CD4-positive, alpha-beta T cell treated with Interleukin-6 at 100 ng/mL for 8 hours (primary cell): ENCODE results near the gene FEM1C.

Source experiments
- DNase-seq: peaks from one replicate; pipeline ENCODE4 v3.0.0-alpha.2; 2020; ENCODE audit warnings: mixed read lengths, low spot score

Gene FEM1C

GRCh38 chr5:115557667-115558387 lies 13.3 kb upstream of the FEM1C start:
- no peak for DNase-seq

DNA sequence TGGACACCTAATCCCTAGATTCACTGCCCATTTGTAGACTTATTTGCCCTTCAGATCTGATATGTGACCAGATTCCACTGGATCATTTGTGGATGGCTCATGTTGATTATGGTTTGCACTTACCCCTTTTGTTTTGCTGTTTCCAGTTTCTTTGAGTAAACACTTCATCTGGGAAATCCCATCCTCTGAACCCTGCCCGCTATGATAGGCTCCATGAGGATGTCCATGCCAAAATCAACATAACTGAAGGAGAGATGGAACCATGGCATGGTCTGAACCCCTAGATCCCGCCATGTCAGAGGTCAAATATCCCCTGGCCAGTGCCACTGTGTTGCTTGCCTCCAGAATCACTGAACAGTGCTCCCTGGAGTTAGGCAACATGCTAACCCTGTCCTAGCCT lies 11.7 kb upstream of the FEM1C start:
- DNase-seq = no peak

- no peak for DNase-seq
Observed at GRCh38 chr5:115555084-115555633, 10.6 kb upstream of the FEM1C start.

DNA sequence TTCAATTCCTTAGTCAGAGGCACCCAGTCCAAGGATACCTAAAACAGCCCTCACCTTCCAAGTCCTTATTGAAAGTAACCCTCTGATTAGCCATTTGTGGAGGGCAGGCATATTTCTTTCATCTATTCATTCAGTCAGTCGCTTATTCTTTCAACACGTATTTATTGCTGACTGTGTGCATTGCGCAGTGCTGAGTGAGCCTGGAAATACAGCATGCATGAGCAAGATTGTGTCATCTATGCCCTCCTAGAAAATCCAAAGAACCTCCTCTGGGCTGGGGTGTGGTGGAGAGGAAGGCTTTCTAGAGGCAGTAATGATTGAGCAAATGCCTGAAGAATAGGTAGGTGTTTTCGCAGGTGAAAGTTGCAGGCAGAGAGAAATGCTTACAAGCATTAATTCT lies 8.5 kb upstream of the FEM1C start:
- no peak for DNase-seq

DNA sequence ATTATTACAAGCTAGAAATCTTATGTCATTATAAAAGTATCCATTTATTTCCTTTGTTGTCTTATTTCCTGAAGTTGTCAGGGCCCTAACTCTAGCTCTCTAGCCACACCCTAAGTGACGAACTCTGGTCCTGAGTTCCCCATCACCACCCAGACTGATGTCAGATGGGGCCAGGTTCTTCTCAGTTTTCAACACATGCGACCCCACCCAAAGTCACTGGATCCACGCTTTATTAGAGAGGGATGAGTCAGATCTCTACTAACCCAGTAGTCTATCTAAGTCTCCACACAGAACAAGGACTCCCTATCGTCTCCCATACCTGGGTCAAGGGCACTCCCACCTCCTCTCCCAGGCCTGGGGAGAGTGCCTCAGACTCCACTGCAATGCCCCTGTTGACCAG lies 6.8 kb upstream of the FEM1C start:
- DNase-seq = no peak

DNA sequence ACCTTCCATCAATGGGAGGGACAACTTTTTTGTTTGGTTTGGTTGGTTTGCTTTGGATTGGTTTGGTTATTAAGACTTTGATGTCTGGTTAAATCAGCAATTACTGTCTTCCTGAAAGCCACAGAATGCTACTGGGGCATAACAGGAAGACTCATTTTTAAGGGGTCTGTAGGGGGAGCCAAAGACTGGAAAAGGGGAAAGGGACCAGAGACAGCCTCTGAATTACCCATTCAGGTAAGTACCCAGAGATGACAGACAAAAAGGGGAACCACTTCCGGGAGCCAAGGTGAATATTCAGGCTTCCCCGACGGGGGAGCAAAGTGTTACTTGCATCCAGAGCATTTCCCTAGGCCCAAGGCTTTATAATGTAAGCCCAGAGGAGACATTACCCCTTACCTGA lies 4.6 kb upstream of the FEM1C start:
- DNase-seq = no peak

DNA sequence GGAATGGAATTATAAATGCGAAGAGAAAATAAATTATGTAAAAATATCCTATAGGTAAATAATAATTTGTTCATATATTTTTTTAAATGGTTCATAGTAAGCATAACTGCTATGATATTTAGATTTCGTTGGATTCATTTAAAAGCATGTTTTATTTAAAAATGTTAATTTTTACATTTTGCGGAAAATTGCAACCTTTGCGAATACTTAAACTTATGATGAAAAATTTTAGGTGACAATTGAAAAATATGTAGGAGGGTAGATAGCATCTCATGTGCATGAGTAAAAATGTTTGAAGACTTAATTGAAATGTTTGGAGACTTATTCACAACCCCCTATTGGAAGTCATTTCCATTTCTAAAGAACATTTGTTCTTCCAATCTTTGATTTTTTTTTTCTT lies 4.1 kb upstream of the FEM1C start:
- DNase-seq = no peak

DNA sequence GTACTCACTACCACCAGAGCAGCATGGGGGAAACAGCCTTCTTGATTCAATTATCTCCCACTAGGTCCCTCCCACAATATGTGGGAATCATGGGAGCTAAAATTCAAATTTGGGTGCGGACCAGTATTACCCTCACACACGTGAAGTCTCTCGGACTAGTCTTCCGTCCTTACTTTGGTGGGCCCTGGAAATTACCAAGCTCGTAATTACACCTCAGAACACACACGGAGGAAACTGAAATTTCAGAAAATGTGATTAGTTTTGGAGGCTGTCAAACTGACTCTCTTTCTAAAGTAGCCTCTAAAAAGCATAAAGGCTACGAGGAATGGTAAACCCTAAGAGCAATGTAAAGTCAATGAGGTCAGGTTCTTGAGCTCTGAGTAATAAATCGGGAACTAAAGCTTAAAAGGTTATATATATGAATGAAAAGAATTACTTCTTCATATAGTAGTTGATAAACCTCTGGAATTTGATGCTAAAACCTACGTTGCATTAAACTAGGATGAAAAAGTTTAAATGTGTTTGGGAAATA lies 842 bp upstream of the FEM1C start:
- DNase-seq = no peak

DNA sequence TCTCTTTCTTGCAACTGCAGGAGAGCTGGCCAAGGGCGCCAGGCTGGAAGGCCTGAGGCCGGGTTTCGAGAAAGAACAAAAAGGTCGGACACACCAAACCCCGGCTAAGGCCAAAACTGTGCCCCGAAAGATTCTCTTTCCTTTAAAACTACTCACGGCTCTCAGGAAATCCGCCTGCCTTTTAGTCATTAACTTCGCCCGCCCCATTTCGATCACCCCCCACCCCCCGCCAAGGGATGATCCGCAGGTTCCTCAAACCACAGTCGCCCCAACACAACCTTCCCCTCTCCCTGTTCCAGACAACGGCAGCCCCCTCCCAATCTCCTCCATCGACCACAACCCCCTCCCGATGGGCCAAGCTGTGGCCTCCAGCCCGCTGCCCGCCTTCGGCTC lies 536 bp downstream of the FEM1C start:
- peak; percentile 42 for DNase-seq

- DNase-seq = no peak
Observed at GRCh38 chr5:115543365-115544042, 1.1 kb downstream of the FEM1C start.

DNA sequence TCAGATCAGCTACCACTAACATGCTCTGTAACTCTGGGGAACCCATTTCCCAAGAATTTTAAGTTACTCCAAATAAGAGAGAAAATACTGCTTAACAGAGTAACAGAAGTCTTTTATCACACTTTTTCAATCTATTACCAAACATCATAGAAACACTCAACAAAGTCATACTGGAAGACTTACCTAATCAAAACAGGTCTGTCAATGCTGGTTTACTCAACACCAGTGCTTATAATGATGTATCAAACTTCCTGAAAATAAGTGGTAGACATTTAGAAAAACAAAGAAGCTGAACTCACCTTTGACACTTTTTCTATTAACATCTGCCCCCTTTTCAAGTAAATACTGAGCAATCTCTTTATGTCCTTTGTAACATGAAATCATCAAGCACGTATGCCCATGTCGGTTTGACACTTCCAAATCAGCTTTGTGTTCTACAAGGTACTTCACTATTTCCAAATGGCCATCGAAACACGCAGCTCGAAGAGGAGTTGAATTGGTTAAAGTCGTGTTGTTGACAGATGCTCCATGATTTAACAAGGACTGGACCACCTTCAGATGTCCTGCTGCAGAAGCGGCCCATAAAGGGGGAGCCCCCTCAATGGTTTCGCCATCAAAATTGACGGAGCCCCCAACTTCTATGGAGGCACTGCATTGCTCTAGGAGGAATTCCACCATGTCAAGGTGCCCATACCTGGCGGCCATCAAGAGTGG lies 1.8 kb downstream of the FEM1C start:
- no peak for DNase-seq

DNA sequence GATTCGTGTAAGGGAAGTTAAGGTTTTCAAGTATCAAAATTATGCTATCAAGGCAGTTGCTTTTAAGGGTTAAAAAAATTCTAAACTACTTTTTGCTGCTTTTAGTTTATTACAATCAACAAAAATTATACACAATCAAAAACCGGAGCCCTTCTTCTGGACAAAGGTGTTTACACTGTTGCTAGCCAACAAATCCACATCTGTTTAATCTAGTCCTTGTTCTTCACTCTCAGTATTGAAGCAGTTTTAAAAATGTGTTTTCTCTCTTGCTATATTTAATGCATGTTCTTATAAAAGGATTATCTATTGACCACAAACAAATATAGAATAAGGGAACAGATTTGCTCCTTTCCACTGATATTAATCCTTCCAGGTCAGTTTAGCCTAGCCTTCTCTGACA lies 2.5 kb downstream of the FEM1C start:
- no peak for DNase-seq

DNA sequence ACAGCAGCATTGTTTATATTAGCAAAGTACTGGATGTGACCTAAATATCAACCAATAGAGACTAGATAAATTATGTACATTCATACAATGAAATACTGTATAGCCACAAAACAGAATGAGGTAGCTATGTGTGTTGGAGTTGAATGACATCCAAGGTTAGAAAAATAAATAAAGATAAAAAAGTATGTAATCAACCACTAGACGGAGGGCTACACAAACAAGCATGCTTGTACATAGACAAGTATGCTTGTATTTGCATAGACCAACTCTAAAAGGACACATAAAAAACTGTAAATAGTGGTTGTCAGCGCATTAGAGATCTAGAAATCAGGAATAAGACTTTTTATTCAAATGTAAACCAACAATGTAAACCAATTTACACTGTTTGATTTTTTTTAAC lies 3.0 kb downstream of the FEM1C start:
- no peak for DNase-seq

DNA sequence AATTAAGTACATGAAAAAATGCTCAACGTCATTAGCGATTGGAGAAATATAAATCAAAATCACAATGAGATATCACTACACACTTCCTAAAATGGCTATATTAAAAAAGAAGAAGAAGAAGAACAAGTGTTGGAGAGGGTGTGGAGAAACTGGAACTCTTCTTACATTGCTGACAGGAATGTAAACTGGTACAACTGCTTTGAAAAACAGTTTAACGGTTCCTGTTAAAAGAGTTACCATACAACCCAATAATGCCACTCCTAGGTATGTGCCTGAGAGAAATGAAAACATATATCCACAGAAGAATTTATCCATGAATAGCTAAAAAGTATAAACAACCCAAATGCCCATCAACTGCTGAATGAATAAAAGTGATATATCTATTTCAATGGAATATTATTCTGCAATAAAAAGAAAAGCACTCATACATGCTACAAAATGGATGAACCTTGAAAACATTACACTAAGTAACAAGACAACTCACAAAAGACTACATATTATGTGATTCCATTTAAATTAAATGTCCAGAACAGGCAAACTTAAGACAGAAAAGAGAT lies 9.0 kb downstream of the FEM1C start:
- no peak for DNase-seq

- DNase-seq = no peak
Observed at GRCh38 chr5:115532517-115532916, 12.1 kb downstream of the FEM1C start.

- no peak for DNase-seq
Observed at GRCh38 chr5:115531787-115532367, 12.7 kb downstream of the FEM1C start.

GRCh38 chr5:115531380-115531779 lies 13.2 kb downstream of the FEM1C start:
- no peak for DNase-seq

GRCh38 chr5:115530426-115530825 lies 14.1 kb downstream of the FEM1C start:
- no peak for DNase-seq

DNA sequence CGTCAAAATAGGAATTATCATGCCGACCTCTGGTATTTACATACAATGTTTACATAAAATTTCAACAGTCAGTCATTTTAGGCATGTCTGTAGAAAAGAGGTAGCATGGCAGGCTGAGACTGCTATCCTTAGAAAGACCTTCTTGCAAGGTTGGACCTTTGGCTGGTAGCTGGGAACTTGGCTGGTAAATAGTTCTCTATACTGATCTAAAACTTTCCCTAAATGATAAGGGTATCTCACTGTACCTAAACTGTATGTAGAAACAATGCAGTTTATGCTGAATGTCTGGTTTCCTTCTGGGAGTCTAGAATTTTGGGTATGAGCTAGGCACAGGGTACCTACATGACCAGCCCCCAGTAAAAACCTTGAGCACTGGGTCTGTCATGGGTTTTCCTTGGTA lies 18.0 kb downstream of the FEM1C start:
- DNase-seq = no peak

DNA sequence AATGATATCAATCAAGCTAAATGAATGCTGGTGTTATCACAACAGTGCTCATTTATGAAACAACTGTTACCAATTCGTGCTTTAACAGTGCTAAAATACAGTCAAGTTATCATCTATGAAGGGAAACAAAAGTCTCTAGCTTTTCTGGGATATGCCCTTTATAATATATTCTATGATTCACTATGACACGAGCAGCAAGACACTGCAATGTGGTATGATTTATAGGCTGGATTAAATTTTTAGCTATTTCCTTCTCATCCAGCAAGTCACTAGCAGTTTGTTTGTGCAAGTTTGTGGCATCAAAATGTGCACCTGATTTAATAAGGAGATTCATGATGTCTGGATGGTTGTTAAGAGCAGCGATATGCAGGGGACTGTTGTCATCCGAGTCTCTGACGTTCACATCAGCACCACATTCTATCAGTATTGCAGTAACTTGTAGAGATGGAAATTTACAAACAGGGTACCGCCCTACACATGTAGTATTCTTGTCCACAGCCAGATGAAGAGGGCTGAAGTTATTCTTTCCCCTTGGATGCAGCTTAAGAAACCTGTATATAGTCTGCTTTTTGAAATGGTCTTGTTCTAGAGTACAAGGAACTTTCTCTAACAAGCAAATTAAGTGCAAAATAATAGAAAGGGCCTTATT lies 20.3 kb downstream of the FEM1C start:
- no peak for DNase-seq

DNA sequence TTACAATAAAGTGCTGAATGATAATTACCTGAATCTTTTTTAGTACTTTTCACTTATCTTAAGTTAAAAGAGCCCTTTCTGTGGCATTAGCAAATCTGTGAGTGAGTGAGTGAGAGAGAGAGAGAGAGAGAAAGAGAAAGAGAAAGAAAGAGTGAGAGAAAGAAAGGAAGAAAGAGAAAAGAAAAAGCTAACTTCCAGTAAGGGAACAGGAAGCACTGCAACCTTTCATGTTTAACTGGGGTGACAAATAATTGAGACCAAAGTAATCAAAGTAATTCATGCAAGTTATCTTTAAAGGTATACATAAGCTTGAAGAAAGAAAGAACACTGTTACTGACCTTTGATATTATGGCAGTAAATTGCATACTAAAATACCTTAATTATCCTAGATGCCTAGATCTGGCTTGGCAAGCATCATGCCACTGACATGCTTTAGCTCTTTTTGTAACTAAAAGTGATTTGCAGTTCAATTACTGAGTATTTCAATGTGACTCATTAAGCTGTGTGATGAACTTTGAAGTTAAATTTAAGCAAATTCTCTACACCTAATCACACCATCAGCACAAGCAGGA lies 21.7 kb downstream of the FEM1C start:
- no peak for DNase-seq
